ENCODE measurements around the gene GAPDHS.

Gene GAPDHS

GRCh38 chr19:35490364-35490763 is 42.9 kb upstream of the GAPDHS start, which contains the start of gene KRTDAP:
TSS of gene KRTDAP (minus strand) at chr19:35490464. CDS start at chr19:35490442, 22 bp downstream.
- H3K27me3 Mint-ChIP-seq (ENCODE audit: low read depth) = peaks cover 73% of the 10 kb centered on the region
- no peaks in the 10 kb centered on the region for H3K36me3 Mint-ChIP-seq (ENCODE audit: low read depth)
- no peaks in the 10 kb centered on the region for H3K4me1 Mint-ChIP-seq
- H3K4me3 Mint-ChIP-seq = no peak within 1 kb of the TSS
- no peak within 1 kb of the TSS for H3K27ac Mint-ChIP-seq
- TF ChIP-seq CTCF (IDR thresholded peaks at IDR 0.05; ENCODE audit: unreplicated experiment in 3 of 3) = no peak
- no peaks in the 10 kb centered on the region for H3K9me3 Mint-ChIP-seq

- no peak for TF ChIP-seq CTCF (IDR thresholded peaks at IDR 0.05; ENCODE audit: unreplicated experiment in 3 of 3)
- Mint-ChIP-seq H3K4me3 (no peak overlapping the region), H3K4me1 (no peaks in the 10 kb centered on the region), H3K27ac (no peak overlapping the region), H3K9me3 (no peaks in the 10 kb centered on the region), H3K27me3 (ENCODE audit: low read depth) (peaks cover 66% of the 10 kb centered on the region), H3K36me3 (ENCODE audit: low read depth) (no peaks in the 10 kb centered on the region)
Measured at GRCh38 chr19:35491836-35492360, 41.4 kb upstream of the GAPDHS start.

GRCh38 chr19:35493971-35494370 is 39.3 kb upstream of the GAPDHS start:
- Mint-ChIP-seq H3K4me1 (no peaks in the 10 kb centered on the region), H3K27ac (no peak overlapping the region), H3K9me3 (no peaks in the 10 kb centered on the region), H3K36me3 (ENCODE audit: low read depth) (no peaks in the 10 kb centered on the region), H3K27me3 (ENCODE audit: low read depth) (peaks cover 45% of the 10 kb centered on the region), H3K4me3 (no peak overlapping the region)
- TF ChIP-seq CTCF (IDR thresholded peaks at IDR 0.05; ENCODE audit: unreplicated experiment in 3 of 3) = no peak

GRCh38 chr19:35495107-35496064 is 37.9 kb upstream of the GAPDHS start:
- Mint-ChIP-seq H3K4me3 (peak overlapping the region in 1 of 3 experiments; percentile 21), H3K4me1 (no peaks in the 10 kb centered on the region), H3K27me3 (ENCODE audit: low read depth) (peaks cover 39% of the 10 kb centered on the region), H3K9me3 (no peaks in the 10 kb centered on the region), H3K36me3 (ENCODE audit: low read depth) (no peaks in the 10 kb centered on the region), H3K27ac (no peak overlapping the region)
- peak; percentile 94 to 98 (median 95) for TF ChIP-seq CTCF (IDR thresholded peaks at IDR 0.05; ENCODE audit: unreplicated experiment in 3 of 3)

- H3K27ac Mint-ChIP-seq = no peak overlapping the region
- H3K4me1 Mint-ChIP-seq = no peaks in the 10 kb centered on the region
- no peaks in the 10 kb centered on the region for H3K36me3 Mint-ChIP-seq (ENCODE audit: low read depth)
- peaks cover 27% of the 10 kb centered on the region for H3K27me3 Mint-ChIP-seq (ENCODE audit: low read depth)
- no peak for TF ChIP-seq CTCF (IDR thresholded peaks at IDR 0.05; ENCODE audit: unreplicated experiment in 3 of 3)
- no peaks in the 10 kb centered on the region for H3K9me3 Mint-ChIP-seq
- no peak overlapping the region for H3K4me3 Mint-ChIP-seq
Measured at GRCh38 chr19:35497406-35497805, 35.9 kb upstream of the GAPDHS start.
